HepG2 (cell line): ENCODE data around the gene CENPP. TPM values are rescaled to one million over a fixed set of nuclear protein-coding genes. Genes with fewer than 3 reads are reported as not detected.

Experiments used
- ATM ChIP-seq: fragments of 450-650 bp; IDR thresholded peaks from 2 replicates; pipeline ENCODE4 v1.7.1; 2017; ENCODE audit warnings: mild to moderate bottlenecking, borderline replicate concordance
- CEBPZ ChIP-seq: IDR thresholded peaks from 2 replicates; pipeline ENCODE4 v1.6.1; 2012; ENCODE audit warnings: low read length, improper control_type of control experiment
- DPF2 ChIP-seq: sonication (generic); formaldehyde crosslinking; IDR thresholded peaks from 2 replicates; pipeline ENCODE4 v1.4.0; 2020; ENCODE audit warnings: mild to moderate bottlenecking, low read depth, missing genetic modification reagents, borderline replicate concordance
- E2F2 ChIP-seq: sonication (generic); formaldehyde crosslinking; IDR thresholded peaks from 2 replicates; pipeline ENCODE4 v1.4.0; 2020; ENCODE audit warnings: missing genetic modification reagents, borderline replicate concordance
- ELK4 ChIP-seq: sonication (generic); formaldehyde crosslinking; IDR thresholded peaks from 2 replicates; pipeline ENCODE4 v1.9.0; 2021; ENCODE audit warnings: missing genetic modification reagents, borderline replicate concordance
- NCOA5 ChIP-seq: sonication (generic); formaldehyde crosslinking; IDR thresholded peaks from 2 replicates; pipeline ENCODE4 v1.4.0; 2020; ENCODE audit warnings: missing genetic modification reagents
- NFYC ChIP-seq: IDR thresholded peaks from 2 replicates; pipeline ENCODE4 v1.6.1; 2016; ENCODE audit warnings: missing genetic modification reagents, missing compliant biosample characterization
- RFXAP ChIP-seq: sonication (generic); formaldehyde crosslinking; IDR thresholded peaks from 2 replicates; pipeline ENCODE4 v1.4.0; 2020; ENCODE audit warnings: missing genetic modification reagents, borderline replicate concordance
- SP1 ChIP-seq, 2 experiments: fragments of 450-650 bp in 1 of 2; sonication (generic) in 1 of 2; formaldehyde crosslinking in 1 of 2; IDR thresholded peaks; 2 replicates each; pipeline versions ENCODE4 v1.4.0 to v1.6.1; 2016 to 2020; ENCODE audit warnings: missing genetic modification reagents in 1 of 2
- TMF1 ChIP-seq: sonication (generic); formaldehyde crosslinking; IDR thresholded peaks from 2 replicates; pipeline ENCODE4 v1.8.1; 2022; ENCODE audit warnings: low read depth, missing genetic modification reagents
- ZBTB46 ChIP-seq: sonication (generic); formaldehyde crosslinking; IDR thresholded peaks from 2 replicates; pipeline ENCODE4 v1.4.0; 2020; ENCODE audit warnings: mild to moderate bottlenecking, missing genetic modification reagents, borderline replicate concordance
- ZFP91 ChIP-seq: sonication (generic); formaldehyde crosslinking; IDR thresholded peaks from 2 replicates; pipeline ENCODE4 v1.9.0; 2022; ENCODE audit warnings: missing genetic modification reagents, mild to moderate bottlenecking, borderline replicate concordance
- ZNF230 ChIP-seq: sonication (generic); formaldehyde crosslinking; IDR thresholded peaks from 2 replicates; pipeline ENCODE4 v1.4.0; 2020; ENCODE audit warnings: mild to moderate bottlenecking, missing genetic modification reagents
- ZNF296 ChIP-seq: sonication (generic); formaldehyde crosslinking; conservative IDR thresholded peaks from 2 replicates; pipeline ENCODE4 v1.5.0; 2020; ENCODE audit warnings: mild to moderate bottlenecking, missing genetic modification reagents
- ZNF496 ChIP-seq: sonication (generic); formaldehyde crosslinking; IDR thresholded peaks from 2 replicates; pipeline ENCODE4 v1.8.1; 2023; ENCODE audit warnings: mild to moderate bottlenecking, moderate library complexity, missing genetic modification reagents; ENCODE audit not compliant: insufficient replicate concordance
- ZNF597 ChIP-seq: sonication (generic); formaldehyde crosslinking; IDR thresholded peaks from 2 replicates; pipeline ENCODE4 v1.5.0; 2020; ENCODE audit warnings: missing genetic modification reagents
- ZNF660 ChIP-seq: sonication (generic); formaldehyde crosslinking; IDR thresholded peaks from 2 replicates; pipeline ENCODE4 v1.5.1; 2020; ENCODE audit warnings: mild to moderate bottlenecking, low read depth, missing genetic modification reagents, borderline replicate concordance
- polyA plus RNA-seq, 8 experiments: library from polyadenylated mRNA; depleted of rRNA in 3 of 8; stranded (reverse) in 7 of 8; unstranded in 1 of 8; fragments of >200 nt; fragmentation: Illumina TruSeq in 4 of 8; extraction: Trizol in 4 of 8; gene quantifications; 2 replicates each; pipeline versions ENCODE4 v1.2.1 to v1.2.3, GENCODE V29; 2011 to 2016; ENCODE audit warnings: low read depth in 4 of 8, missing spikeins in 1 of 8, mixed read lengths in 1 of 8; ENCODE audit not compliant: insufficient read depth in 1 of 8
- total RNA-seq, 5 experiments: library from RNA; depleted of rRNA; stranded (reverse); fragments of >200 nt; fragmentation: Illumina TruSeq; extraction: Trizol; gene quantifications; 2 replicates each; pipeline ENCODE4 v1.2.3, GENCODE V29; 2016; ENCODE audit warnings: low read depth in 1 of 5

CENPP gene
- total and polyA plus RNA-seq, 2 of the 13 experiments (the other 11 are each of a cell fraction or from before 2014, with no cell fraction given) = 2.0 to 11.4 TPM

GRCh38 chr9:92325269-92325990 is at the start of gene CENPP, which contains the start of gene NOL8 (continued):
- TF ChIP-seq ZFP91 (CRISPR knock-in tag) = peak; percentile 91; the same call in 1 of the 2 replicates
- TF ChIP-seq ELK4 = no peak
- TF ChIP-seq ZBTB46 (CRISPR knock-in tag) = no peak
- TF ChIP-seq ZNF296 (CRISPR knock-in tag) = no peak
- 0 out of 2 replicates have a peak, but pooled peaks have one; percentile 32 for TF ChIP-seq E2F2
- no peak for TF ChIP-seq NCOA5 (CRISPR knock-in tag)
- peak; percentile 69; the same call in 1 of the 2 replicates for TF ChIP-seq ZNF230 (CRISPR knock-in tag)
- TF ChIP-seq ATM = no peak
- no peak for TF ChIP-seq ZNF496 (CRISPR knock-in tag)
- no peak for TF ChIP-seq SP1 (IDR thresholded peaks at IDR 0.05)
- TF ChIP-seq SP1 (CRISPR knock-in tag; IDR thresholded peaks at IDR 0.05) = peak; percentile 55
- TF ChIP-seq DPF2 (CRISPR knock-in tag) = no peak
- no peak for TF ChIP-seq NFYC (CRISPR knock-in tag)
- no peak for TF ChIP-seq ZNF660
- TF ChIP-seq ZNF597 (CRISPR knock-in tag) = no peak
- no peak for TF ChIP-seq CEBPZ
- TF ChIP-seq TMF1 (CRISPR knock-in tag) = no peak
- no peak; the same call in 1 of the 2 replicates for TF ChIP-seq RFXAP (CRISPR knock-in tag)
